ENCODE results near the gene PRL.

Gene PRL

GRCh38 chr6:22294301-22294700, 2.5 kb downstream of the PRL start:
- no peak for DNase-seq

- DNase-seq, result no peak
Measured at GRCh38 chr6:22290045-22290444, 6.8 kb downstream of the PRL start.

- no peak for DNase-seq
Measured at GRCh38 chr6:22288721-22289120, 8.1 kb downstream of the PRL start.

GRCh38 chr6:22284666-22285065, 12.2 kb downstream of the PRL start:
- no peak for DNase-seq

- no peak for DNase-seq
Measured at GRCh38 chr6:22281341-22282085, 15.3 kb downstream of the PRL start.

- DNase-seq, result no peak
Measured at GRCh38 chr6:22279427-22279826, 17.4 kb downstream of the PRL start.

GRCh38 chr6:22271081-22271480, 25.8 kb downstream of the PRL start:
- no peak for DNase-seq

- no peak for DNase-seq
Measured at GRCh38 chr6:22263748-22264147, 33.1 kb downstream of the PRL start.

GRCh38 chr6:22254886-22255285, 42.0 kb downstream of the PRL start:
- no peak for DNase-seq

- no peak for DNase-seq
Measured at GRCh38 chr6:22253955-22254655, 42.7 kb downstream of the PRL start.

- peak; percentile 73 for DNase-seq
Measured at GRCh38 chr6:22251348-22251747, 45.5 kb downstream of the PRL start.

- no peak for DNase-seq
Measured at GRCh38 chr6:22250486-22250885, 46.4 kb downstream of the PRL start.

- no peak for DNase-seq
Measured at GRCh38 chr6:22249711-22250350, 47.0 kb downstream of the PRL start.

GRCh38 chr6:22248513-22249308, 48.1 kb downstream of the PRL start:
- DNase-seq, result peak; percentile 81

GRCh38 chr6:22247916-22248482, 48.8 kb downstream of the PRL start:
- DNase-seq, result peak; percentile 26

GRCh38 chr6:22240025-22240424, 56.8 kb downstream of the PRL start:
- DNase-seq, result no peak

GRCh38 chr6:22239261-22239921, 57.4 kb downstream of the PRL start:
- peak; percentile 13 for DNase-seq

GRCh38 chr6:22238861-22239260, 58.0 kb downstream of the PRL start:
- no peak for DNase-seq

- DNase-seq, result no peak
Measured at GRCh38 chr6:22237526-22237925, 59.3 kb downstream of the PRL start.

Measured in NCI-H226 (cell line).